T-helper 2 cell treated with Interferon-gamma antibody and Interleukin-4, amounts not matched to agents 5 μg/mL and 100 μg/mL, for 36 hours (primary cell): ENCODE measurements around the gene RNU5D-1.
"Not testable (repeated sequence)": the region's sequence is repeated elsewhere in the genome, so short reads cannot be mapped to it uniquely, and the experiment has no call there.

Experiments
- DNase-seq: peaks from one replicate; pipeline ENCODE4 v3.0.0; 2021; ENCODE audit warnings: low spot score
- H3K27ac Mint-ChIP-seq: one replicate; pipeline ENCODE4 v1.8.0; 2021; ENCODE audit warnings: mild to moderate bottlenecking, mixed read lengths
- H3K27me3 Mint-ChIP-seq: one replicate; pipeline ENCODE4 v1.8.0; 2021; ENCODE audit warnings: low read depth, mixed read lengths
- H3K36me3 Mint-ChIP-seq: one replicate; pipeline ENCODE4 v1.8.0; 2021; ENCODE audit warnings: low read depth, mixed read lengths
- H3K4me1 Mint-ChIP-seq: one replicate; pipeline ENCODE4 v1.8.0; 2021; ENCODE audit warnings: low read depth, mixed read lengths
- H3K4me3 Mint-ChIP-seq: one replicate; pipeline ENCODE4 v1.8.0; 2022; ENCODE audit warnings: mild to moderate bottlenecking, moderate library complexity, mixed read lengths
- H3K9me3 Mint-ChIP-seq: one replicate; pipeline ENCODE4 v1.8.0; 2021; ENCODE audit warnings: mixed read lengths

RNU5D-1 gene

DNA sequence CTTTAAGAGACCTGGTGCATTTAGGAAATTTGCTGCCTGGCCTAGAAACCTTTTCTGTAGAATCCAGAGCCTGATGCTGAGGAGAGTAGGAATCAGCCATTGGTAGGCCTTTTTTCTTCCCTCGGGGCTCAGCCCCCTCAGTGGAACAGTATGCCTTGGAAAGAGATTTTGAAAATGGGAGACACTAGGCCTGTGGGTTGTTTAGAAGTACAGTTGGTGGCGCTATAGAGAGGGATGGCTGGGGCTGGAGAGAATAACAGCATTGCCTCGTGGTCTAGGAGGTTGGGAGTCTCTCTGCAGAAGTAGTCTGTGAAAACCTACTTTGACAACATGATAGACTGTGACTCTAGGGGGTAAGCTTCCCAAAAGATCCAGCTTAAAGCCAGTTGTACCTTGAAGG lies 16.9 kb upstream of the RNU5D-1 start:
- Mint-ChIP-seq H3K4me3 (no peak overlapping the region), H3K36me3 (peaks cover 57% of the 10 kb centered on the region), H3K4me1 (peaks cover 24% of the 10 kb centered on the region), H3K27me3 (no peaks in the 10 kb centered on the region), H3K9me3 (no peaks in the 10 kb centered on the region), H3K27ac (peak overlapping the region; percentile 31)
- DNase-seq, result no peak

DNA sequence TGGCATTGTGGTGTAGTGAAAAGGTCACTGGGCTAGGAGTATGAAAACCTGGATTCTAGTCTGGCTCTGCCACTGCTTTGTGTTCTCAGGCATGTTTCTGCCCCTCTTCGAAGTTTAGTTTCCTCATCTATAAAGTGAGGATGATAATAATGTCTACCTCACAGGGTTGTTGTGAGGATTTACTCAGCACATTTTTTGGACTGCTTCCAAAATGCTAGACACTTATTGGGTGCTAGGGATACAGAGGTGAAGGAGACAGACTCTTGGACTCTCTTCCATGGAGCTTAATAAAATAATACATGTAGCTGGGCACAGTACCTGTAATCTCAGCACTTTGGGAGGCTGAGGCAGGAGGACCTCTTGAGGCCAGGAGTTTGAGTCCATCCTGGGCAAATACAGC lies 12.2 kb upstream of the RNU5D-1 start:
- peak overlapping the region; percentile 35 for H3K27ac Mint-ChIP-seq
- H3K9me3 Mint-ChIP-seq, result no peaks in the 10 kb centered on the region
- H3K27me3 Mint-ChIP-seq, result no peaks in the 10 kb centered on the region
- peaks cover 32% of the 10 kb centered on the region for H3K4me1 Mint-ChIP-seq
- peaks cover 54% of the 10 kb centered on the region for H3K36me3 Mint-ChIP-seq
- DNase-seq, result no peak
- H3K4me3 Mint-ChIP-seq, result peak overlapping the region; percentile 25

DNA sequence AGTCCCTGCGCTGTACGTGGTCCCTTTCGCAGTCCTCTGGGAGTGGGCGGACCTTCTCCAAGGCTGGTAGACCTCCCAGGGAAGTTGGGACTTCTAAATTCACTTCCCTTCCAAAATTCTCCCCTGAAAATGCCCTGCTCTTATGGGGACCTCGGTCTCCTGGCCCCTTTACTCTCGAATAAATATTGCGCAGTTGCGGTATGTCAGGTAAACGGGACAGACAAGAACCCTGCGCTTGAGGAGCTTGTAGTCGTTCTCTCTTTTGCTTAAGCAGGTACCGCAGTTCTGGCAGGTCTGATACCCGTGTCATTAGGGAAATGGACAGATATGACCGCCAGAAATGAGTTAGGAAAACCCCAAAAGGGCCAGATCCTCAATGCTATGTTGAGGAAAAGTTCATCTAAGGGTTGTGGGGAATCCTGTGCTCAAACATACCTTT lies 9.2 kb upstream of the RNU5D-1 start:
- Mint-ChIP-seq H3K4me3 (peak overlapping the region; percentile 95), H3K27ac (peak overlapping the region; percentile 95), H3K27me3 (no peaks in the 10 kb centered on the region), H3K9me3 (no peaks in the 10 kb centered on the region), H3K36me3 (peaks cover 32% of the 10 kb centered on the region), H3K4me1 (peaks cover 24% of the 10 kb centered on the region)
- no peak for DNase-seq

DNA sequence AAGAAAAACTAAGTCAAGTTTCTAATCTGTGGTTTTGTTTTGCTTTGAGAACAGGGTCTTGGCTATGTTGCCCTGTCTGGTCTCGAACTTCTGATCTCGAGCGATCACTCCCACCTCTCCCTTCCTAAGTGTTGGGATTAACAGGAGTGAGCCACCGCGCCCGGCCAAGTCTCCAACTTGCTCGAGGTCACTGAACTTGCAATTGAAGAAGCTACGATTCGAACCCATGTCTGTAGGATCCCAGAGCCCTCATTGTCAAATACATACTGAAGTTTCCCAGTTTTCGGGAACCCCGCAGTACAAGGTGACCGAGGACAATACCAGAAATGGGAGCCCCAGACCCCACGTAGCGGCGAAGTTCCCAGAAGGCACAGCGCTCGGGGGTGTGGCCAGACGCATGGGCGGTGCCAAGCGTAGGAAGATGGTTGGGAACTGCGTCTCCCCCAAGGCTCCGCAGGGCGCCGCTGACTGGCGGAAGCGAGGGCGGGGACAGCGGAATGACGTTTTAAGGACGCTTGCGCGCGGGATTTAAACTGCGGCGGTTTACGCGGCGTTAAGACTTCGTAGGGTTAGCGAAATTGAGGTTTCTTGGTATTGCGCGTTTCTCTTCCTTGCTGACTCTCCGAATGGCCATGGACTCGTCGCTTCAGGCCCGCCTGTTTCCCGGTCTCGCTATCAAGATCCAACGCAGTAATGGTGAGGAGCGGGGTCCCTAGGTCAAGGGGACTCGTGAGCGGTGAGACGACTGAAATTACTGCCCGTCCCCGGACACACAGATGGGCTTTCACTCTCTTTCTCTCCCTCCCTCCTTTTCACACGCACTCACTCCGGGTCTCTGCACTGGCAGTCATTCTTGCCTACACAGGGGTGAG lies 8.6 kb upstream of the RNU5D-1 start, which contains the start of gene KIF2C:
Gene KIF2C (plus strand): TSS at position 531 of the 872 bp plus-strand sequence. CDS start 96 bp downstream, at position 627.
- no peaks in the 10 kb centered on the region for H3K9me3 Mint-ChIP-seq
- peak within 1 kb of the TSS; percentile 95 for H3K4me3 Mint-ChIP-seq
- H3K4me1 Mint-ChIP-seq, result peaks cover 22% of the 10 kb centered on the region
- peak within 1 kb of the TSS; percentile 95 for H3K27ac Mint-ChIP-seq
- peaks cover 30% of the 10 kb centered on the region for H3K36me3 Mint-ChIP-seq
- DNase-seq, result peak; percentile 96
- H3K27me3 Mint-ChIP-seq, result no peaks in the 10 kb centered on the region

DNA sequence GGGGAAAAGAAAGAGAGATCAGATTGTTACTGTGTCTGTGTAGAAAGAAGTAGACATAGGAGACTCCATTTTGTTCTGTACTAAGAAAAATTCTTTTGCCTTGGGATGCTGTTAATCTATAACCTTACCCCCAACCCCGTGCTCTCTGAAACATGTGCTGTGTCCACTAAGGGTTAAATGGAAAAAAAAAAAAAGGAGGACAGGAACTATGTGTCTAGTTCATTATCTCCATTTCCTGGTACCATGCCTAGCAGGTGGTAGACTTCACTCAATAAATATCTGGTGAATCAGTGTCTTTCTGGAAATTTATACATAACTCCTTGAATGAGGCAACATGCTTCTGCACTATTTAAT lies 8.0 kb upstream of the RNU5D-1 start:
- Mint-ChIP-seq H3K4me3 (peak overlapping the region; percentile 95), H3K4me1 (peaks cover 17% of the 10 kb centered on the region), H3K36me3 (peaks cover 24% of the 10 kb centered on the region), H3K27ac (peak overlapping the region; percentile 95)
- not testable (repeated sequence) for H3K27me3 Mint-ChIP-seq, H3K9me3 Mint-ChIP-seq, DNase-seq

DNA sequence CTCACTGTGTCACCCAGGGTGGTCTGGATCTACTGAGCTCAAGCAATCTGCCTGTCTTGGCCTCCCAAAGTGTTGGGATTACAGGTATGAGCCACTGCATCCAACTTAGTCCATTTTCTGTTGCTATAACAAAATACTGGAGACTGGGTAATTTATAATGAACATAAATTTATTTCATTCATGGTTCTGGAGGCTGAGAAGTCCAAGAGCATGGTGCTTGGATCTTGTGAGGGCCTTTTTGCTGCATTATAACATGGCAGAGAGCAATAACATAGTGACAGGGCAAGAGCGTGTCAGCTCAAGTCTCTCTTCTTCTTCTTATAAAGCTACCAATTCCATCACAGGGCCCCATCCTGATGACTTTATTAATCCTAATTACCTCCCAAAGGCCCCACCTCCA lies 5.0 kb upstream of the RNU5D-1 start:
- Mint-ChIP-seq H3K27me3 (no peaks in the 10 kb centered on the region), H3K4me3 (no peak overlapping the region), H3K36me3 (peaks cover 5% of the 10 kb centered on the region), H3K4me1 (peaks cover 13% of the 10 kb centered on the region), H3K9me3 (no peaks in the 10 kb centered on the region), H3K27ac (no peak overlapping the region)
- DNase-seq, result no peak

DNA sequence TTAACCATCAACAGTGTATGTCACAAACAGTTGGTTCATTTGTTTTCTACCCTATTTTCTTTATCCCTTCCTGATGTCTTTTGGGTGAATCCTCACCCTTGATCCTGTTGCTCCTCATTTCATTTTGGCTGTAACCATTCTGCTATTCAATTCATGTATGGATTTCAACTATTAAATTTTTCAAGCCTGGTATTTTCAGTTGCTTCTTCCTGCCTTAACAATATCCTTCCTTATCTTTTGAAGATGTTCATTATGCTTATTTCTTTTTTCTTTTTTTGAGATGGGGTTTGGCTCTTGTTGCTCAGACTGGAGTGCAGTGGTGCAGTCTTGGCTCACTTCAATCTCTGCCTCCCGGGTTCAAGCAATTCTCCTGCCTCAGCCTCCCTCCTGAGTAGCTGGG lies 2.8 kb upstream of the RNU5D-1 start:
- Mint-ChIP-seq H3K9me3 (no peaks in the 10 kb centered on the region), H3K36me3 (no peaks in the 10 kb centered on the region), H3K27me3 (no peaks in the 10 kb centered on the region), H3K27ac (no peak overlapping the region), H3K4me3 (no peak overlapping the region), H3K4me1 (peaks cover 20% of the 10 kb centered on the region)
- no peak for DNase-seq

DNA sequence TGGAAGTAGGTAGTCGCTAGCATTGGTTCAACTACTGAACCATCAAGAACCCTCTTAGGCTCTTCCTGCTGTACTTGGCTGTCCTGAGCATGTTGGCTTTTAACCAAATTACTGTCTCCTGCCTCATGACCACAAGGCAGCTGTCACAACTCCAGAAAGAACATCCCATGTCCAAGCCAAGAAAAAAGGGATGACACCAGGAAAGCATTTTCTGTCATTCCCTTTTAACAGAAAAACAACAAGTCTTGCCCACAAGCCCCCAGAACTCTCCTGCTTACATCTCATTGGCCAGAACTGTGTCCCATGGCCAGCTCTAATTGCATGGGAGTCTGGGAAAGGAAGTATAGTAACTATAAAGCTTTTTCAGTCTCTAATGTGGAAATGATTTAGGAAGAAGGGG lies 2.4 kb upstream of the RNU5D-1 start:
- no peaks in the 10 kb centered on the region for H3K36me3 Mint-ChIP-seq
- H3K9me3 Mint-ChIP-seq, result no peaks in the 10 kb centered on the region
- no peaks in the 10 kb centered on the region for H3K27me3 Mint-ChIP-seq
- DNase-seq, result no peak
- H3K4me3 Mint-ChIP-seq, result no peak overlapping the region
- H3K4me1 Mint-ChIP-seq, result peaks cover 20% of the 10 kb centered on the region
- no peak overlapping the region for H3K27ac Mint-ChIP-seq

DNA sequence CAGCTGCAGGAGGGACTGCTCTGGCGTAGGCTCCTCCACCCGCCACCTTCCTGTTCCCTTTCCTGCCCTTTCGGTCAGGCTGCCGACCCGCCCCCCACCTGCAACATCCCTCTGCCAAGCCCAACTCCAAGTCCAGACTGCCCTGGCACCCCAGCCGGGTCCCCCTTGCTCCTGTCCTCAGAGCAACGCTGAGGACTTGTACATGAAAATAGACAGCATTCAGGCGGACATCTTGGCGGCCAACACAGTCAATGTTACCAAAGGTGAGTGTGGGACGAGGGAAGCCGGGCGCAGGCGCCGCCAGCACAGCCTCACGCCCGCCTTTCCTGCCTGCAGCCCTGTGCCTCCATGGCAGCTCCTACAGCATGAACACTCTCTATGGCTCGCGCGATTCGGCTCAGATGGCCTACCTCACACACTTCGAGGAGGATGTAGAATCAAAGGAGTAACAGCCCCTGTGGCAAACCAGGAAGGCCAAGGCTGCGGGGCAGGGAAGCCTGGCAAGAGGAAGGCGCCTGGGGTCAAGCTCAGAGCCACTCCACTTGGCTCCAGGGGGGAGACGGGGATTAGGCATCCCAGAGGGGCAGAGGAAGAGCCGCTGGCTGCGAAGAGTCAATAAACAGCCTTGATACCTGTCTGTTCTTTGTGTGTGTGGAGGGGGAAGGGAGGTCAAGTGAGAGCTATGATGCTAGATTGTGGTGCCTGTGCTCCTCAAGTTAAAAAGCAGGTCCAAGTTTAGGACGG lies 5.8 kb downstream of the RNU5D-1 start:
- no peak for DNase-seq
- Mint-ChIP-seq H3K4me1 (peaks cover 50% of the 10 kb centered on the region), H3K27ac (peak overlapping the region; percentile 86), H3K9me3 (no peaks in the 10 kb centered on the region), H3K27me3 (no peaks in the 10 kb centered on the region), H3K36me3 (peaks cover 13% of the 10 kb centered on the region), H3K4me3 (peak overlapping the region; percentile 83)

DNA sequence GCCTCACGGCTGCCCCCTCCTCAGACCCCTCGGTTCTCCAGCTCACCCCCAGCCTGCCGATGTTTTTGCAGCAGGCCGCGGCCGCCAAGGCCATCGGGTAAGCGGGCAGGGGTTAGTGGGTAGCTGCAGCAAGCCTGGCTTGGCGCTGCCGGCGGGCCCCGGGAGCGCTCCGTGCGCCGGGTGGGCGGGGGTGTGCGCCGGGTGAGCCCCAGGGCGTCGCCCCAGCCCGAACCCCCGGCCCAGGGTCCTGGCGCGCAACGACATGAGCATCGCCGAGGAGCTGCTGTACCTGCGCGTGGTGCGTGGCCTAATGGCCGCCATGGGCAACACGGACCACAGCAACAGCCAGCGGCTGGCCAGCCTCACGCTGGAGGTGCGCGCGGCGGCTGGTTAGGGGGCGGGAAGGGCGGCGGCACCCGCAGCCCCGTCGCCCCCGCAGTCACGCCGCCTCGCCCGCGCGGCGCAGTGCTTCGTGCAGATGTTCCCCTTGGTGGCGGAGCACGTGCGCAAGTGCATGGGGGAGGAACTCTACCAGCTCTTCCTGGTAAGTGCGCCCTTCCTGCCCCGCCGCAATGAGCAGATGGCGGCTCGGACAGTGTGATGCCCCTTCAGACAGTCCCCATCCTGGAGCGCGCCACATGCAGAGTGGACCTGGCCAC lies 6.5 kb downstream of the RNU5D-1 start:
- Mint-ChIP-seq H3K36me3 (peaks cover 13% of the 10 kb centered on the region), H3K4me3 (peak overlapping the region; percentile 85), H3K27me3 (no peaks in the 10 kb centered on the region), H3K9me3 (no peaks in the 10 kb centered on the region), H3K27ac (peak overlapping the region; percentile 95), H3K4me1 (peaks cover 52% of the 10 kb centered on the region)
- no peak for DNase-seq

DNA sequence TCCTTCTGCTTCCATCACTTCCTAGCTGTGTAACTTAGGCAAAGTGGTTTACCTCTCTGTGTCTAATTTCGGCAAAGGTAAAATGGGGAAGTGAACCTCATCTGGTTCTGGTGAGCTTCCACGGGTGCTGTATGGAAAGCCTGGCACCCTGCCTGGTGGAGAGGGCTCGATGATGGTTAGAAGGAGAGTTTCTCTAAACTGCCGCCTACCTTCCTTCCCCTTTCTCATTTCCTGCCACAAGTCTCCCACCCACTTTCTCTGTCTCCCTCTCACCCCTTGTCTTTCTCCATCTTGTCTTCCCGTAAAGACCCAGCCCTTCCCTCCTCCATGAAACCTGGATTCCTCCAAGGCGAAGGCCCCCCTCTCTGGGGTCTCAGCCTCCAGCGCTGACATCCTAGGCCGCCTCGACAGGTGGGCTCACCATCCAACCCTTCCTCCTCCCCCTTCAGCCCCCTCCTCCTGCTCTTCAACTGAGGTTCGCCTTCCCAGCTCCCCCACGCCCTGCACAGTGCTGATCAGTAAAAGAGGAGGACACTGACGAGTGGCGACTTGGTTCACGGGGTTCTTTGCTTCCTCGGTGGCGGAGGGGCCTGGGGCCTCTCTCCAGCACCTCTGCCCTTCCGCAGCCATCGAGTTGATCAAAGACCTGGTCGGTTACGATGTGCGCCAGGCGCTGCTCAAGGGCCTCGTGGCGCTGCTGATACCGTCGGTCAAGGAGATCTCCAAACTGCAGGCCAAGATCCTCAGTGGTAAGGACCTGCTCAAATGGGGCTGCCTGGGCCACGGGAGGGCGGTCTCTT lies 7.3 kb downstream of the RNU5D-1 start:
- peak overlapping the region; percentile 95 for H3K27ac Mint-ChIP-seq
- peaks cover 13% of the 10 kb centered on the region for H3K36me3 Mint-ChIP-seq
- H3K4me1 Mint-ChIP-seq, result peaks cover 55% of the 10 kb centered on the region
- DNase-seq, result peak; percentile 52
- H3K4me3 Mint-ChIP-seq, result peak overlapping the region; percentile 85
- H3K27me3 Mint-ChIP-seq, result no peaks in the 10 kb centered on the region
- no peaks in the 10 kb centered on the region for H3K9me3 Mint-ChIP-seq

DNA sequence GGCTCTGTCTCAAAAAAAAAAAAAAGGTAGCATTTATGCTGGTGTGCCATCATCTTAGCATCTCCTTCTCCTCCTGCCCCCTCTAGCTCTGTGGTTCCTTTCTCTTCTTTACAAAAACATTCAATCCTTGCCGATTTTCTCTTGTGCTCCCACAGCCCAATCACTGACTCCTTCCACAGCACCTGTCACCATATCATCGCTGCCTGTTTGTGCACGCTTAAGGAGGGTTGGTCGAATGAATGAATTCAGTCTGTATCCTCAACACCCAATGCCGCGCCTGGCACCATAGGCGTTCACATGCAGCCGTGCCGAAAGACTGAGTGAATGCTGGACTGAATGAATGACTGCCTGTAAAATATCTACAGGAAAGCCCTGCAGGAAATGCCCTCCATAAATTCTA lies 7.9 kb downstream of the RNU5D-1 start:
- H3K9me3 Mint-ChIP-seq, result no peaks in the 10 kb centered on the region
- H3K4me3 Mint-ChIP-seq, result peak overlapping the region; percentile 85
- H3K27me3 Mint-ChIP-seq, result no peaks in the 10 kb centered on the region
- peaks cover 13% of the 10 kb centered on the region for H3K36me3 Mint-ChIP-seq
- H3K27ac Mint-ChIP-seq, result peak overlapping the region; percentile 95
- H3K4me1 Mint-ChIP-seq, result peaks cover 58% of the 10 kb centered on the region
- no peak for DNase-seq
